Measurements from ENCODE around the gene ERVK3-1.

DNA sequence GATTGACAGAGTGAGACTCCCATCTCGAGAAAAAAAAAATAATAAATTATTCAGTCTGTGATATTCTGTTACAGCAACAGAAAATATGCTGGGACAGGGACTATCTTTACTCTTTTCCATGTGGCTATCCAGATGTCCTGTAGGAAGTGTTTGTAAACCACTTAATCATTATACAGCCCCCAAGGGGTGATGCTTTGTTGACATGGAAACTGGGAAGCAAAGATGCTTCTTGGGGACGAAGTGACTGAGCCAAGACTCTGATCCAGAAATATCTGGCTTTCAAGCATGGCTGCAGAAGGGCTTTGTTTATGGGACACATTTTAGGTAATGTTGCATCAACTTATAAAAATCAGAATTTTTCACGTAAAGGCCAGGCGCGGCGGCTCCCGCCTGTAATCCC, 21.0 kb upstream of the ERVK3-1 start:
- TF ChIP-seq, protein P1, sequence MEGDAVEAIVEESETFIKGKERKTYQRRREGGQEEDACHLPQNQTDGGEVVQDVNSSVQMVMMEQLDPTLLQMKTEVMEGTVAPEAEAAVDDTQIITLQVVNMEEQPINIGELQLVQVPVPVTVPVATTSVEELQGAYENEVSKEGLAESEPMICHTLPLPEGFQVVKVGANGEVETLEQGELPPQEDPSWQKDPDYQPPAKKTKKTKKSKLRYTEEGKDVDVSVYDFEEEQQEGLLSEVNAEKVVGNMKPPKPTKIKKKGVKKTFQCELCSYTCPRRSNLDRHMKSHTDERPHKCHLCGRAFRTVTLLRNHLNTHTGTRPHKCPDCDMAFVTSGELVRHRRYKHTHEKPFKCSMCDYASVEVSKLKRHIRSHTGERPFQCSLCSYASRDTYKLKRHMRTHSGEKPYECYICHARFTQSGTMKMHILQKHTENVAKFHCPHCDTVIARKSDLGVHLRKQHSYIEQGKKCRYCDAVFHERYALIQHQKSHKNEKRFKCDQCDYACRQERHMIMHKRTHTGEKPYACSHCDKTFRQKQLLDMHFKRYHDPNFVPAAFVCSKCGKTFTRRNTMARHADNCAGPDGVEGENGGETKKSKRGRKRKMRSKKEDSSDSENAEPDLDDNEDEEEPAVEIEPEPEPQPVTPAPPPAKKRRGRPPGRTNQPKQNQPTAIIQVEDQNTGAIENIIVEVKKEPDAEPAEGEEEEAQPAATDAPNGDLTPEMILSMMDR (IDR thresholded peaks at IDR 0.05; ENCODE audit: control extremely low read depth in 1 of 3, insufficient read depth in 1 of 3, low read depth in 1 of 3, low read length in 3 of 3), result no peak
- TF ChIP-seq RFX5 (IDR thresholded peaks at IDR 0.05; ENCODE audit: borderline replicate concordance, low read depth, low read length), result no peak
- TF ChIP-seq POLR2AphosphoS5 (IDR thresholded peaks at IDR 0.05; ENCODE audit: low read depth, low read length), result no peak
- TF ChIP-seq, protein P2, sequence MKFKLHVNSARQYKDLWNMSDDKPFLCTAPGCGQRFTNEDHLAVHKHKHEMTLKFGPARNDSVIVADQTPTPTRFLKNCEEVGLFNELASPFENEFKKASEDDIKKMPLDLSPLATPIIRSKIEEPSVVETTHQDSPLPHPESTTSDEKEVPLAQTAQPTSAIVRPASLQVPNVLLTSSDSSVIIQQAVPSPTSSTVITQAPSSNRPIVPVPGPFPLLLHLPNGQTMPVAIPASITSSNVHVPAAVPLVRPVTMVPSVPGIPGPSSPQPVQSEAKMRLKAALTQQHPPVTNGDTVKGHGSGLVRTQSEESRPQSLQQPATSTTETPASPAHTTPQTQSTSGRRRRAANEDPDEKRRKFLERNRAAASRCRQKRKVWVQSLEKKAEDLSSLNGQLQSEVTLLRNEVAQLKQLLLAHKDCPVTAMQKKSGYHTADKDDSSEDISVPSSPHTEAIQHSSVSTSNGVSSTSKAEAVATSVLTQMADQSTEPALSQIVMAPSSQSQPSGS (IDR thresholded peaks at IDR 0.05; ENCODE audit: low read length), result no peak
- TF ChIP-seq TAF1 (IDR thresholded peaks at IDR 0.05; ENCODE audit: low read depth, low read length), result no peak
- TF ChIP-seq RAD21 (IDR thresholded peaks at IDR 0.05 in 1 of 2, conservative IDR thresholded peaks at IDR 0.05 in 1 of 2; ENCODE audit: low read depth in 2 of 2, low read length in 2 of 2), result no peak
- no peak for TF ChIP-seq POLR2A (IDR thresholded peaks at IDR 0.05; ENCODE audit: control extremely low read depth in 1 of 2, low read depth in 2 of 2, low read length in 2 of 2)
- TF ChIP-seq EZH2 (IDR thresholded peaks at IDR 0.05; ENCODE audit: low read depth, low read length, severe bottlenecking), result no peak
- TF ChIP-seq EGR1 (IDR thresholded peaks at IDR 0.05; ENCODE audit: borderline replicate concordance, low read depth, low read length), result no peak
